Stomach (tissue), 9 donors: Measurements from ENCODE around the gene MOB3B. TPM values are rescaled to one million over a fixed set of nuclear protein-coding genes. Genes with fewer than 3 reads are reported as not detected.

ENCODE experiments used
- DNase-seq, 2 donors: peaks; one replicate each; pipeline versions ENCODE4 v3.0.0 to v3.0.0-alpha.2; 2013 to 2019
- H3K27ac ChIP-seq, 5 donors: fragments of 200-600 bp in 4 of 5; sonication (generic) in 4 of 5; one replicate each; pipeline ENCODE4 v1.5.1; 2013 to 2019; ENCODE audit warnings: mild to moderate bottlenecking in 1 of 5, moderate library complexity in 1 of 5
- H3K27me3 ChIP-seq, 3 donors: fragments of 200-600 bp; sonication (generic); one replicate each; pipeline ENCODE4 v1.5.1; 2017 to 2019; ENCODE audit warnings: mixed run types in 1 of 3
- H3K36me3 ChIP-seq, 4 donors: fragments of 200-600 bp; sonication (generic); 1 replicate in 3 of 4; 2 replicates in 1 of 4; pipeline ENCODE4 v1.5.1; 2016 to 2019
- H3K4me1 ChIP-seq, 4 donors: fragments of 200-600 bp; sonication (generic); one replicate each; pipeline ENCODE4 v1.5.1; 2016 to 2019
- H3K4me3 ChIP-seq, 4 donors: fragments of 200-600 bp; sonication (generic) in 3 of 4; one replicate each; pipeline ENCODE4 v1.5.1; 2016 to 2019; ENCODE audit warnings: mild to moderate bottlenecking in 1 of 4
- H3K9me3 ChIP-seq, 4 donors: fragments of 200-600 bp; sonication (generic); one replicate each; pipeline ENCODE4 v1.5.1; 2016 to 2019
- CTCF ChIP-seq, 7 experiments: fragments of 450-650 bp in 4 of 7; fragments of 200-600 bp in 3 of 7; sonication (generic) in 3 of 7; IDR thresholded peaks; one replicate each; pipeline ENCODE4 v1.5.1; 2016 to 2019; ENCODE audit warnings: antibody characterized with exemption in 7 of 7, control low read depth in 2 of 7, mild to moderate bottlenecking in 1 of 7
- EP300 ChIP-seq: sonication (generic); formaldehyde crosslinking; IDR thresholded peaks from one replicate; pipeline ENCODE4 v1.6.1; 2017; ENCODE audit warnings: antibody characterized with exemption
- POLR2A ChIP-seq, 4 donors: fragments of 450-650 bp; IDR thresholded peaks; one replicate each; pipeline ENCODE4 v1.6.1; 2016; ENCODE audit warnings: antibody characterized with exemption in 4 of 4, control low read depth in 2 of 4, mild to moderate bottlenecking in 1 of 4, moderate library complexity in 1 of 4
- POLR2AphosphoS5 ChIP-seq, 3 donors: sonication (generic); formaldehyde crosslinking; IDR thresholded peaks; one replicate each; pipeline ENCODE4 v1.6.1; 2016; ENCODE audit warnings: antibody characterized with exemption in 3 of 3
- WGBS, 5 donors: extraction: QIAGEN DNeasy Blood & Tissue Kit in 3 of 5; methylation state at CpG; one replicate each; pipeline versions ENCODE4 v1.1.5 to v1.1.7; 2013 to 2018; 5-methylcytosine and 5-hydroxymethylcytosine counted together
- intact Hi-C: fragments of 100-400 bp; cut with DNase I; formaldehyde crosslinking; loops from one replicate; pipeline ENCODE4 v1.15.1; 2023; ENCODE audit warnings: low total_unique reads
- polyA plus RNA-seq, 3 donors: library from polyadenylated mRNA; stranded (reverse); fragments of 200-250 nt; gene quantifications; one replicate each; pipeline ENCODE4 v1.2.3, GENCODE V29; 2013
- total RNA-seq, 5 donors: library from RNA; depleted of rRNA; stranded (reverse); fragments of >200 nt; gene quantifications; one replicate each; pipeline versions ENCODE4 v1.1.0 to v1.2.3, GENCODE V29; 2014 to 2016
- donor health status: healthy with polysubstance abuse.
- donor health status: Bipolar disorder and iron deficiency.
- donor health status: healthy.

MOB3B gene
- total and polyA plus RNA-seq, 8 donors: 4.0 to 32.7 (median 9.7) TPM

- peak in 1 of 2 donors; percentile 74 for DNase-seq
- Histone ChIP-seq H3K27ac (peak overlapping the region in 2 of 5 donors; percentile 23 to 33), H3K36me3 (peaks cover 0 to 3% (median 2%) of the 10 kb centered on the region in 4 donors), H3K27me3 (no peaks in the 10 kb centered on the region), H3K4me1 (peaks cover 0 to 34% (median 20%) of the 10 kb centered on the region in 4 donors), H3K4me3 (no peak overlapping the region), H3K9me3 (no peaks in the 10 kb centered on the region)
- TF ChIP-seq EP300 (no peak), POLR2A (IDR thresholded peaks at IDR 0.05) (no peak), POLR2AphosphoS5 (IDR thresholded peaks at IDR 0.05) (no peak), CTCF (IDR thresholded peaks at IDR 0.05) (no peak)
- intact Hi-C loops: no loop called here
- WGBS, 5 donors: 59 to 78% (median 73%) methylated on average over 5 of the region's 5 CpGs
Measured at GRCh38 chr9:27460226-27461023, 69.2 kb downstream of the MOB3B start.

- TF ChIP-seq POLR2AphosphoS5 (IDR thresholded peaks at IDR 0.05): no peak
- no peak for TF ChIP-seq POLR2A (IDR thresholded peaks at IDR 0.05)
- no peak for TF ChIP-seq CTCF (IDR thresholded peaks at IDR 0.05)
- TF ChIP-seq EP300: no peak
- H3K4me1 ChIP-seq: peaks cover 0 to 30% (median 17%) of the 10 kb centered on the region in 4 donors
- peaks cover 0 to 18% (median 16%) of the 10 kb centered on the region in 4 donors for H3K36me3 ChIP-seq
- H3K27ac ChIP-seq: no peak overlapping the region
- H3K9me3 ChIP-seq: no peaks in the 10 kb centered on the region
- intact Hi-C loops: no loop called here
- H3K4me3 ChIP-seq: no peak overlapping the region
- peak in 1 of 2 donors; percentile 77 for DNase-seq
- H3K27me3 ChIP-seq: no peaks in the 10 kb centered on the region
- WGBS, 5 donors: 54 to 70% (median 63%) methylated on average over 4 of the region's 4 CpGs
Measured at GRCh38 chr9:27457445-27457844, 72.2 kb downstream of the MOB3B start.

- no peaks in the 10 kb centered on the region for H3K27me3 ChIP-seq
- peaks cover 0 to 18% (median 16%) of the 10 kb centered on the region in 4 donors for H3K36me3 ChIP-seq
- WGBS, 5 donors: 76 to 84% (median 80%) methylated on average over 6 of the region's 6 CpGs
- peaks cover 0 to 20% (median 7%) of the 10 kb centered on the region in 4 donors for H3K4me1 ChIP-seq
- no peak overlapping the region for H3K4me3 ChIP-seq
- intact Hi-C loops: no loop called here
- H3K27ac ChIP-seq: no peak overlapping the region
- TF ChIP-seq POLR2A (IDR thresholded peaks at IDR 0.05): no peak
- no peak for TF ChIP-seq POLR2AphosphoS5 (IDR thresholded peaks at IDR 0.05)
- TF ChIP-seq EP300: no peak
- TF ChIP-seq CTCF (IDR thresholded peaks at IDR 0.05): no peak
- H3K9me3 ChIP-seq: no peaks in the 10 kb centered on the region
- no peak for DNase-seq
Measured at GRCh38 chr9:27453860-27454553, 75.6 kb downstream of the MOB3B start.

- Histone ChIP-seq H3K9me3 (no peaks in the 10 kb centered on the region), H3K4me3 (no peak overlapping the region), H3K27me3 (no peaks in the 10 kb centered on the region), H3K36me3 (peaks cover 0 to 18% (median 16%) of the 10 kb centered on the region in 4 donors), H3K27ac (no peak overlapping the region), H3K4me1 (peaks cover 0 to 11% (median 0%) of the 10 kb centered on the region in 4 donors)
- DNase-seq: no peak
- intact Hi-C loops: no loop called here
- no peak for TF ChIP-seq CTCF (IDR thresholded peaks at IDR 0.05)
- TF ChIP-seq POLR2A (IDR thresholded peaks at IDR 0.05): no peak
- no peak for TF ChIP-seq EP300
- no peak for TF ChIP-seq POLR2AphosphoS5 (IDR thresholded peaks at IDR 0.05)
- 55 to 82% (median 72%) methylated on average over 3 of the region's 3 CpGs for WGBS, 5 donors
Measured at GRCh38 chr9:27451207-27451797, 78.3 kb downstream of the MOB3B start.
